Kasumi-1 (cell line): ENCODE results near the gene TBX4.

ENCODE experiments used
- DNase-seq, 2 experiments: peaks; one replicate each; lab custom pipeline; 2025; lab: John Stamatoyannopoulos, UW

Gene TBX4

DNA sequence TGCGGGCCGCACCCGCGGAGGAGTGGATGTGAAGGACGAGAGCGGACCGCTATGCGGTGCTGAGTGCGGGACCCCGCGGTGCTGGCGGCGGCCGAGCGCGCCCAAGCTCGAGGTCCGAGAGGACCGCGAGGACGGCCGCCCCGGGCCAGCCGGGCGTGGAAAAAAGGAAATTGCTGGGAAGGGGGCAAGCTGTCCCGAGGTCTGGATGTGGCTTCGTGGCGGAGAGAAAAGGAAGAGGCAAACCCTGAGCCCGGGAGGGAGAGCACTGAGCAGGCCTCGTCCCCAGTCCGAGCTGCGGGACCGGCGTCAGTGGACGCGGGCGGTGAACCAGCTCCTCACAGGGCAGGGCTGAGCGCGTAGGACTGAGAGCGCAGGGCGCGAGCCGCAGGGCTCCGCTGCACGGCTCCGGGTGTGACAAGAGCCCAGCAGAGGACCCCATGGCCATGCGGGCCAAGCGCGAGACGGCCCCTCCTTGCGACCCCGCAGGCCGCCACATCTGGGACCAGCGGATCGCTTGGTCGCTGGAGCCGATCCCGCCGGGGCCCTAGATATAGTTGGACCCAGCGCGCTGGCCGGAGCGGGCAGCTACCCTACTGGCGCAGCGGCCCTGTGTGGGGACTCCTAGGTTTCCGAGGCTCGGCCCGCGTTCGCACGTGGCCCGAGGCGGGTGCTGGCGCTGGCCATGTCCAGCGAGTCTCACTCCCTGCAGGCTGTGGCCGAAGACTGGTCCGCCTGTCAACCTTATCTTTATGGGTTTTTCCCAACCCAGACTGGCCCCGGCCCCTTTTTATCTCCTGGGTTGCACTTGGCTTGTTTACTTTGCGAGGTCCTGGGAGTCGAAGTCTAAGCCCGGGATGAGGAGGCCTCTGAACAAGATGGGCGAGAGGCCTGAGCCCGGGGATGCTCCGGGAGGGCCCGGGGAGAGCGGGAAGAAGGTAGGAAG is 2.4 kb downstream of the TBX4 start:
- no peak for DNase-seq

DNA sequence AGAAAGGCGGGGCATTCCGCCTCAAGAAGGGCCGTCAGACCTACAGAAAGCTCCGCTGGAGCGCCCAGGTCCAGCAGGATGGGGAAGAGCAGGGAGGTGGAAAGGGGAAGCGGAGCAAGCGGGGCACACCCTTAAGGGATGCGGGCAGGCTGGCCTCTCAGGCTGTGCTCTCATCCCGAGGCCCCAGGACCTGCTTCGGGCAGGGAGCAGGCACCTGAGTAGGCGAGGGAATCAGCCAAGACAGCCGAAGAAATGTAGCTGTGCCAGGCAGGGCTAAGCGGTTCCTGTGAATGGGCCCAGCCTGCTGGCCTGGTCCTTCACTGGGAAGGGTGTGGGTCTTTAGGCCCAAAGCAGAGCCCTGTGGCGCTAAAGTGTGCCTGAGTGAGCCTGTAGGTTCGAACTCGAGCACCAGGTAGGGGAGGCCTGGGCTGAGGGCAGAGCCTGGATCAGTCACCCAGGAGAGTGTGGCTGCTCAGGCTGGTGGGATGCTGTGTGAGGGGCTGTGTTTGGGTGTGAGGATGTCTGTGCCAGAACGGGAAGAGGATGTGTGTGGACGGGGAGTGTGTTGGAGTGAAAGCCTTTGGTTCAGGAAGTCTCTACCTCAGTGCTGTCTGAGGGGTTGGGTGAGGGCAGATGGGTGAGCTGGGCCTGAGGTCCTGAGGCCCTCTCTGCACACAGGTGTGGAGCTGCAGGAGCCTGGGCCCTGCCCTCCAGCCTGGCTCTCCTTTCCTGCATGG is 3.3 kb downstream of the TBX4 start:
- DNase-seq, result no peak

DNA sequence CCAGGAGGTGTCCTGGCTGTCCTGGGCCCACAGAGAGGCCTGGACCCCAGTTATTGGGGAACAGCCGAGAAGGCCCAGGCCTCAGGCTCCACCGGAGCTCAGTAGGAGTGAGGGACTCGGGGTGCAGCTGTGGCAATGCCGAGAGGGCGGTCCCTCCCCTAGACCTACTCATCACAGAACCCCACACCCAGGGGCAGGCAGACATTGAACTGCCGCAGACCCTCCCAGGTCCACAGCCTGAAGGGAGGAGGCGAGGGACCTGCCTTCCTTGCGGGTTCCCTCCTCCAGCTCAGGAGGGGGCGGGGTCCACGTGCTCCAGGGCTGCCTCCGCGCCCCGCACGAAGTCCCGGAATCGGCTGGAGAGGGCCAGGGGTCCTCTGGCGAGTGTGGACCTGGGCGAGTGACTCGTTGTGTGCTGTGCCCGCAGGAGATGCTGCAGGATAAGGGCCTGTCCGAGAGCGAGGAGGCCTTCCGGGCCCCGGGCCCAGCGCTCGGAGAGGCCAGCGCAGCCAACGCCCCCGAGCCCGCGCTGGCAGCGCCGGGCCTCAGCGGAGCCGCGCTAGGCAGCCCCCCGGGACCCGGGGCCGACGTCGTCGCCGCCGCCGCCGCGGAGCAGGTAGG is 3.9 kb downstream of the TBX4 start:
- DNase-seq, result no peak

DNA sequence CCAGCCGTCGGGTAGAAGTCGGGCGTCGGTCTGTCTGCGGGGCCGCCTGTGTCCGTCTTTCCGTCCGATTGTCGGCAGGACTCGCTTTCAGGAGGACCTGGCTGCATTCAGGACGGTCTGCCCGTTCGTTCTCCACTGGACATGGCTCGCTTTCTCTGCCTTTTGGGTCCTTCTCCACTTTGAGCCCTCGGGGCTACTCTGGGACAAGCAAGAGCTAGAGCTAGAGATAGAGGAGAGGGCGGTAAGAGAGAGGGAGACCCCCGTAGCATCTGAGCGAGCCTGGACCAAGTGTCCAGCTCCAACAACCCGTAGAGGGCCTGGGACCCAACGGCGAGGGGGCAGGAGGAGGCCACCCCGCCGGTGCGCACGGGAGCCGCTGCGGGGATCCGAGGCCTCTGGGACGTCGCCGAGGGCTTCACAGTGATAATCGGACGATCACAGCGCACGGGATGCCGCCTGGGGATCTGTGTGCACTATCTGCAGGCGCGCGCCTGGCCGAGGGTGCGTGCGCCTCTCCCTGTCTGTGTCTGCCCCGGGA is 4.5 kb downstream of the TBX4 start:
- no peak for DNase-seq

DNA sequence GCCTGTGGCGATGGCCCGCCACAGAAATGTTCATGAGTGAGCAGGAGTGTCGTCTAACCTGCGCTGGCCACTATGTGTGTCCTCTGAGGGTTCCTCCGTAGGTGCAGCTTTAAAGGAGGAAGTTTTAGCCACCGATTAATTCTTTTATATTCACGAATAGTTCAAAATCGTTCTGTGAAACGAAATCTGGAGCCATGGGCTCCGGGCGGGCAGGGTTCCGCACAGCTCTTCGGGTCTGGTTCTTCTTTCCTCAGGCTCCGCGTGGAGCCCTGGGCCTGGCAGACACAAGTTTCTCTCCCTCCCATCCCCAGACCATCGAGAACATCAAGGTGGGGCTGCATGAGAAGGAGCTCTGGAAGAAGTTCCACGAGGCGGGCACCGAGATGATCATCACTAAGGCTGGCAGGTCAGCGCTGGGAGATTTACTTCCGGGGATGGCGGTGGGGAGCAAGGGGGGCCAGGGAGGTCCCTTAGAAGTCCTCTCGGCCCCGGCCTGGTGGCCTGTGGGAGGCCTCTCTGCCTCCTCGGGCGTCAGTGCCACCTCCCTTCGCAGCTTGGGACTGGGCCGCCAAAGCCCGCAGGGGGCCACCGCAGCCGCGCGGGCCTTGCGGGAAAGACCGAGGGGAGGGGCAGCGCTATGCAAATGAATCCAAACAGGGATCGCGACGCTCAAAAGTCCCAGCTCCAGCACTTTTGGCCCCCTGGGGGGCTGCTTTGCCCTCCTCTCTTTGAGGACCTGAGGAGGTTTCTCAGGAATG is 5.2 kb downstream of the TBX4 start:
- DNase-seq, result no peak

DNA sequence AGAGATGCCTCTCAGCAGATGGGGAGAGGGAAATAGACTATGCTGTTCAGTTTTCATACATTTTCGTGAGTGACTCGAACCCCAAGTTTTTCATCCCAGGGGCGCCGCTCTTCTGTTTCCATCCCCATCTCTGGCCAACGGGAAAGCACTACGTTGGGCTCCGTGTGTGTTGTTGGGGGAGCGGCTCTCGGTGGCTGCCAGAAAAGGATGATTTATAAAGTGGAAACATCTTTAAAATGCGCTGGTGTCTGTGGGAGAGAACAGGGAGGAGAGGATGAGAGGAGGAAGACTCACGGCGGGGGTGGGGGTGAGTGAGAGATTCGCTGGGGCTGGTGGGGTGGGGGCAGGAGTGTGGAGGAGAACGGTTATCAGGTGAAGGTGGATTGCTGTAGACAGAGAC is 5.8 kb downstream of the TBX4 start:
- no peak for DNase-seq

DNA sequence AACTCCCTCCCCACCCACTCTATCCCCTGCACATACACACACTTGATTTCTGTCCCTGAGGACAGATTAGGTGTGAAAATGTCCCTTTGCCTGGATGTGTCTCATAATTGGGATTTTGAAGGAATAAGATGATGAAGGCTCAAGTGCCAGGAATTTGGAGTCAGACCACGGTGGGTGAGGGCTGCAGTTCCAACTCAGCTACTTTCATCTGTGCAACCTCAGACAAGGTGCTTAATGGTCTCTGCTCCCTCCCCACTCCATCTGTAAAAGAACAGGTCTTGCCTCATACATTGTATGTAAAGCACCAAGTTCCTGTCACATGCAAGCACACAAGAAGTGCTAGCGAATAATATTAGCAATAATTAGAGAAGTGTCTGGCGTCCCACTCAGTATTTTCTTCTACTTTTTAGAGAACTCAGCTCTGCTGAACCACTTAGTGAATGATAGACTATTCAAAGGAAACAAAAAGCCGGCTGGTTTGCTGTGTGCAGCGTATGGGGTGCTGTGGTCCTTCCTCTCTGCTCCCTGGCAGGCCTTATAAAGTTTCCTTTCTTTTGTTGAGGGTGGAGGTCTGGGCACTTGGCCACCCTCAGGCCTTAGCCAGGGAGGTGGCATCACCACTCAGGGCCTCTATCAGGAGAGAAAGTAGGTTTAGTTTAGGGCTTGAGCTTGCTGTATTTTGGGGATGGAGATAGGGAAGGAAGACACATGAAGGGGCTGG is 6.4 kb downstream of the TBX4 start:
- DNase-seq, result no peak

DNA sequence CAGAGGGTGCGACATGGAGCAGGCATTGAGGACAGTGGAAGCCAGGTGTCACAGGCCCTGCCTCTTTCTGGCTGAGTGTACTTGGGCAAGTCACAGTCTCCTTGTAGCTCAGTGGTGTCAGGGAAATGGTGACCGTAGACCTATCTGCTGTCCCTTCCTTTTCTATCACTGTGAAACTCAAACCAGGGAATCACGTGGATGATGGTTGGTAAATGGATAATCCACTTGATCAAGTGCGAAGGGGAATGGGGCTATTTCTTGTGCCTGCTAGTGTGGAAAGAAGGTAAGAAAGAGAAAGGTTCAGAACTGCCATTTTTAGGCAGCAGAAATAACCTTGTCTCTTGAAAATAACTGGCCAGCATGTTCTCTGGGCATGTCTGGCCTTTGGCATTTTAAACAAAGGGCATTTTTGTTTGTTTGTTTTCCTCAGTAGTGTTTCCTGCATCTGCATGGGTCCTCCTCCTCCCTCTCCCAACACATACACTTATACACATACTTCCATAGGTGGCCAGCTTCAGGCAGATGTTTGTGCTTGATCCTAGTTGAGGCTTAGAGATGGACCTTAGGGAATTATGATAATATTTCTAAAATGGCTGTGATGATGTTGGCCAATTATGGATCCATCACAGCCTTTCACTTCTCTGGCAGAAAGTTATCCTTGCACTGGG is 7.1 kb downstream of the TBX4 start:
- no peak for DNase-seq

DNA sequence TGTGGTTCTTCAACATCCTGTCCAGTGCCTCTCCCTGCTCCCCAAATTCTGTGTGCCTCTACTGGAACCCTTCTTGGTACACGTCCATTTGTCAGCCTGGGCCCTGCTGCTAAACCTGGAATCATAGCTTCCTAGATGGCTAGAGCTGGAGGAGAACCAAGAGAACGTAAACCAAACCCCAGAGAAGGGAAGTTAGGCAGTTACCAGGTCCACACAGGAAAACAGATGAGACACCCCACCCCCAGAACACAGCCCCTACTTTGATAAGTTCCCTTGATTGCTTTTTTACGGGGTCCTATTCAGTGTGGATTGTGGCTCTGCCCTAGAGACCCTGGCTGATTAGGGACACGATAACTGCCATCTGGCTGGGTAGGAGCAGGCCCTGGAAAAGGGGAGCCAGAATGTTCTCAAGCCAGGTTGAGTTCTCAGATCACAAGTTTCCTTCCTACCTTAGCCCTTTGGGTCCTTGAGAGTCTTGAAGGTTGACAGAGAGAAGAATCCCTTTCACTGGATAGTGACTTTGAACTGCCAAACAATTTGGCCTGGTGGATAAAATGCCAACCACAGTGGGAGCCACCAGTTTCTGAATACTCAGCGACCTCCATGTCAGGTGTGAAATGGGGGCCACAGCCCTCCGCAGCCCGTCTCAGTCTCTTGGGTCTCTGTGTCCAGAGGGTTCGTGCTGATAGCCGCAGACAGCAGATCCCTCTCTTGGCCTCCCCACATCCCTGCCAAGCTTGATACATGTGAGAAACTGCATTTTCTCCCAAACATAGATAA is 7.9 kb downstream of the TBX4 start:
- no peak for DNase-seq

DNA sequence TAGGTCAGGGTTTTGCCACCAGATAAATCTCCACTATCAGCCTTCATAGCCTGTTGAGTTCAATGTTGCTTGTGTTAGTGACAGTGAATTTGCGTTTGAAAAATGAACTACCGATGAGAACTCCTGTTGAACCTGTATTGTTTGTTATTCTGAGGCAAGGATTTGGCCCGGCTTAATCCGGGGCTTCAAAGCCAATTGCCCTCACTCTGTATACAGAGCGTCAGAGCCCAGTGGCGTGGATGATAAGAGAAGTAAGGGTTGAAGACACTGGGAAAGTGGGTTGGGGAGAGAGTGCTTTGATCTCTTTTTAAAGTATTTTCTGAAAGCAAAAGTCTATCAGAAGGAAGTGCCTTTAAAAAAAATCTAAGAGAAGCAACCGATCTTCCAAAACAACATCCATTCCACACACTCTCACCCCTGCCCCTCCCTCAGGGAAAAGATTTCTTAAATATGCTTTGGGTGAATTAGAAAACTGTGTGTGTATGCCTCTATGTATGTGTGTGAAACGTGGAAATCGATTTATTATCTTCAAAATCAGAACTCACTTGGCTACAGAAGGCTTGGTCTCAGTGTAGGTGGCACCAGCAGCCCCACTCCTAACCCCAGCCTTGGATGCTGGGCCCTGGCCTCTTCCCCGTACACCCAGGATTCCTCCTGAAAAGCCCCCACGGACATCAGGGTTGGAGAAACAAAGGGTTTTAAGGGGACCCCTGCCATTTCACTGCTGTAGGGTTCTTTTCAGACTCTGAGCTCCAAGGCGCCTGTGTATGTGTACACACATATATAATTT is 8.8 kb downstream of the TBX4 start:
- no peak for DNase-seq

DNA sequence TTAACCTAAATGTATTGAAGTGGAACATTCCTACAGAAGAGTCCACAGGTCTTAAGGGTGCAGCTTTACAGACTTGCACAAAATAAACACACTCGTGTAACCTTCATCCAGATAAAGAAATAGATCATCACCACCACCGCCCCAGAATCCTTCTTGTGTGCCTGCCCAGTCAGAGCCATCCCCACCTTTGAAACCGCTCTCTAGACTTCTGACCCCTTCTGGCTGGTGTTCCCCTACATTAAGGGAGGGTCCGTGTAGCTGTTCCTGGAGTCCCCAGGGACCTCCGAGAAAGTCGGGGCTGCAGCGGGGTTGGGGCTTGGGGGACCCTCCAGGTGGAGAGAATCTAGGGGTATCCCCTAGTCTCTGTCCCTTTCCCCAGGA is 9.4 kb downstream of the TBX4 start:
- no peak for DNase-seq

DNA sequence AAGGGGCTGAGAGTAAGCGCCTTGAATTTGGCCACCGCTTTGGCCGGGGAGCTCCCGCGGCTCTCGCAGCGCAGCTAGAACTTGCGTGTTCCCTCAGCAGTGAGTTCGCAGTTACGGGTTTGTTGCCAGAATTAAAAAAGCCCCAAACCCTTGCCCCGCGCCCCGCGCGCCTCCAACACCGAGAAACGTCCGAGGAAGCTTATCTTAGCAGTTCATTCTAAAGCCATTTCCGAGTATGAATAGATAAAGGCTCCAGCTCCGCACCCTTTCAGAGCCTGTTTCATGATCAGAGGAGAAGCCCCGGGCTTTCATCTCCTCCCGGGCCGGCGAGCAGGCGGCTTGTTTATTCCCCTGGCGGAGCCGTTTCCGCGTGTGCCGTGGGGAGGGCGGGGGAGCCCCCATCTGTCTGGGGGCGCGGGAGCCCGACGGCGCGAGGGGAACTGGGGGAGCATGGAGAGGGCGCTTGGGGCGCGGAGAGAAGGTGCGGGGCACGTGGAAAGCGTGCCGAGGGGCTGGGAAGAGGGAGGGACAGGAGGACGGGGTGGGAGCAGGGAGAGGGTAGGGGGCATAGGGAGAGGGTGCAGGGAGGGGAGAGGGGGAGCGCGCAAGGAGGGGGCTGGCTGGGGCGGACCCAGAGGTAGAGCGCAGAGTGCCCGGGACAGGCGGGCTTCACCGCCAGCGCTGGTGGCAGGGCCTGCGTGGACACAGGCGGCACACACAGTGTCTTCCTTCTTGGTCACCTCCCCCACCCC is 9.9 kb downstream of the TBX4 start:
- DNase-seq, result peak; percentile 25 to 58

DNA sequence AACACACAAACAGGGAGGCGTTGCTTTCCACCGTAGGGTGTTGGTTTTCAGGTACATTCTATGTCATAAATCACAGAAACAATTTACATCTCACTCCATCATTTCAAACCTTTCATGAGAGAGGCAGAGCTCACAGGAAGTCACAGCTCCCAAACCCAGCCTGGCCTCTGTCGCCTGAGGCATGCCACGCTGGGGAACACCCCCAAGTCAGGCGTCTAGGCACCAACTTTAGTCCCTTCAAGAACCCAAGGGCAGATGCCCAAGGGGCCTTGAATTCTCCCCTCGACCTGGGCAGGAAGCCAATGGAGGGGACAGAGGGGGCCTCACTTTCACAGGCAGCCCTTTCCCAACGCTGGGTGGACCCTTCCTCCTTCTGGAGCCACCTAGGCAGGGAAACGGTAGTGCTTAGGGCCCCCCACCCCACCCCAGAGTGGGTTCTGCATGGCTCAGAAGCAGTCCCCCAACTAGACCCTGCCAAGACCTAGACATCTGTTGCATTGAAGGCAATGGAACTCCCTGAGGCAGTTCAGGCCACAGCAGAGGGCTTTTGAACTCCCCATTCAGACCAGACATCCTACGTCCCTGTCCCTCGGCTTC is 10.6 kb downstream of the TBX4 start:
- DNase-seq, result no peak

DNA sequence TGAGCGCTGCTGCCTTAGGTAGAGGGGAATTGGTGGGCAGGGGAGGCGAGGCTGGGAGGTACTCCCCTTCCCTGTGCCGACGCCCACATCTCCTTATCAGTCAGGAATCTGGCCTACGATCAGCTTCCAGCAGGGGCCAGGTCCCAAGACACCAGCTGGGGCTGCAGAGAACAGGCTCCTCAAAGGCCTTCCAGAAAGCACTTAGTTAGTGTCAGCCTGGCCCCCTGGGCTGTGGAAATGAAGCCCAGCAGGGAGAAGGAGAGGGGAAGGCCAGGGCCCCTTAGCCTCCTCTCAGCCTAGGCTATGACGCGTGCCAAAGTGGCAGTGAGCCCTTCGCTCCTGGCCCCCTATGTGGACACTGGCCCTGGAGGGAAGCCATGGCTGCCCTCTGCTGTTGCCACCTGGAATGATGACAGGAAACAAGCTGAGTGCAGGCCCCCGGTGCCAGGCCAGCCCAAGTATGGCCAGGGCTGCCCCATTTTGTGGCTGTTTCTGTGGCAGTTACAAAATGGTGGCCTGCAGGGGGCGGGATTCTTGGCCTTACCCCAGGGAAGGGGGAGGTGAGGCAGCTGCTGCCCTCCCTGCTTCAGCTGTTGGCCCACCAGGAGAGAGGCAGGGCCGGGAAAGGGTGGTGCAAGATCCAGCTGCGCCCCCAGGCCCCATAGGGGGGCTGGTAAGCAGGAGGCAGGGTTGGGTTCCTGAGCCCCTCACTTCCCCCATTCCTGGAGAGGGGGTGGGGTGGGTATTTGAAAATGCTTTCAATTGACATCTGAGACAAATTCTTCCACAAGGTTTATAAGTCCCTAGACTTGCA is 11.3 kb downstream of the TBX4 start:
- no peak for DNase-seq

DNA sequence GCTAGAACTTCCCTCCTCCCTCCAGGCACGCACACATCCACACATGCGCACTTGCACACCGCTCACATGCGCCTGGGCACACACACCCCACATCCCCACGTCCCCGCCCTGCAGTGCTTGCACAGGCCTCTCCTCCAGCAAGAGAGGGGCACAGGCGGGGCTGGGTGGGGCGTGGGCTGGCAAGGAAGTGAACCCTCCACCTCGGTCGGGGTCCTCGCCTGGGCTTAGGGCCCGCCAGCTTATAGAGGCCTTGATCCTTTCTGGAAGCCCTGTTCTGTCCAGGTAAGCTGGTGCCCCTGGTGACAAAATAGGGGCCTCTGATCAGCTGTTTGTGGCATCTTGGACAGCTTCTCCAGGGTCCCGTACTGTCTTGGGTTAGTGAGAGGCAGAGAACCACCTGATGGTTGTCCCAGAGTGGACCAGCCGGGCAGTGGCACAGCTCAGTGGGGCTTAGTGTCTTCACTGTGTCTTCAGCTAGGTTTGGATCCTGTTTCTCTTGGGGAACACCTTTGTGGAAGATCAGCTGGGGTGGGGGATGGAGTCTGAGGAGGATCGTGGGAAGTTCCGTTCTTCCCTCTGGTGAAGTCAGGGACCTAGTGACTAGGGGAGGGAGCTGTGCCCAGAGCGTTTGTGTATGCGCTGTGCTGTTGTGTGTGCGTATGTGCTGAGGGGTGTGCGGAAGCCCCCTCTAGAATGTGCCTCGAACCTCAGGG is 12.1 kb downstream of the TBX4 start:
- no peak for DNase-seq

DNA sequence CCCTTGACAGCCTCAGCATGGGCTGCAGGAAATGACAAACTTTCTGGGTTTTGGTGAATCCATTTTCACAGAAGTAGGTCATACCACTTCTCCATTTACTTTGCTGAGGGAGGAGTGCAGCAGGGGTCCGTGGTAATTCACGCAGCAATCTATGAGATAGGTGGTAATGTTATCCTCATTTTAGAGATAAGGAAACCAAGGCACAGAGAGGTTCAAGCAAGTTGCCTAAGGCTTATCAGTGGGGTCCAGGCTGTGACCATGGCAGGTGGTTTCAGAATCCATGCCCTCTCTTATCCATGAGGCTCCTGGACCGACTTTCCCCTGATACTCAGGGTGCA is 12.6 kb downstream of the TBX4 start:
- no peak for DNase-seq
